Left lung (tissue), 10 donors: Measurements from ENCODE around the gene CENPQ. TPM values are rescaled to one million over a fixed set of nuclear protein-coding genes. Genes with fewer than 3 reads are reported as not detected.
A peak's percentile ranks its signal among the peaks of the same experiment; 100 is the strongest.

ENCODE experiments used
- ATAC-seq: fragments of 200-7000 bp; cut with Tn5 transposase; one replicate; pipeline ENCODE4 v1.9.1; 2020; ENCODE audit warnings: moderate library complexity
- DNase-seq, 4 donors: peaks; one replicate each; pipeline ENCODE4 v3.0.0-alpha.2; 2013 to 2020
- H3K27ac ChIP-seq, 2 donors: fragments of 200-600 bp; sonication (generic) in 1 of 2; one replicate each; pipeline versions ENCODE4 v1.5.0 to v1.8.0; 2020 to 2021
- H3K27me3 ChIP-seq, 2 donors: fragments of 200-600 bp; sonication (generic) in 1 of 2; one replicate each; pipeline versions ENCODE4 v1.5.0 to v1.8.0; 2020 to 2021
- H3K36me3 ChIP-seq, 2 donors: fragments of 200-600 bp; sonication (generic) in 1 of 2; one replicate each; pipeline versions ENCODE4 v1.5.0 to v1.8.0; 2020 to 2021
- H3K4me1 ChIP-seq, 2 donors: fragments of 200-600 bp; one replicate each; pipeline ENCODE4 v1.8.0; 2021
- H3K4me3 ChIP-seq, 2 donors: fragments of 200-600 bp; sonication (generic) in 1 of 2; one replicate each; pipeline versions ENCODE4 v1.5.0 to v1.8.0; 2020 to 2021; ENCODE audit warnings: mild to moderate bottlenecking in 1 of 2
- H3K9me3 ChIP-seq, 2 donors: fragments of 200-600 bp; sonication (generic) in 1 of 2; one replicate each; pipeline versions ENCODE4 v1.5.0 to v1.8.0; 2020 to 2021
- CTCF ChIP-seq, 2 donors: fragments of 200-600 bp; sonication (generic) in 1 of 2; IDR thresholded peaks; one replicate each; pipeline versions ENCODE4 v1.5.0 to v1.8.0; 2021; ENCODE audit warnings: antibody characterized with exemption in 2 of 2
- intact Hi-C, 2 donors: fragments of 100-400 bp; cut with DNase I; formaldehyde crosslinking; loops; one replicate each; pipeline versions ENCODE4 v1.11.2 to v1.14.2; 2022
- polyA plus RNA-seq, 6 donors: library from polyadenylated mRNA; unstranded; fragments of 120-200 nt; gene quantifications; one replicate each; pipeline ENCODE4 v1.2.1, GENCODE V29; 2013; ENCODE audit not compliant: insufficient read length in 6 of 6
- total RNA-seq, 2 donors: library from RNA; stranded (reverse); fragmentation: NEBNext Ultra II Directional; extraction: Animal tissue kit (Norgen Biotek cat#: 25700); gene quantifications; one replicate each; pipeline ENCODE4 v1.2.1, GENCODE V29; 2021
- donor health status: DM: no; HTN: yes; CAD: no.
- donor health status: DM: no; HTN: no; CAD: no.

The CENPQ gene
- total and polyA plus RNA-seq, 8 donors, result 3.8 to 18.3 (median 11.5) TPM

- TF ChIP-seq CTCF (IDR thresholded peaks at IDR 0.05), result no peak
- ATAC-seq, result no peak
- H3K4me1 ChIP-seq, result no peaks in the 10 kb centered on the region
- no peak overlapping the region for H3K4me3 ChIP-seq
- DNase-seq, result no peak
- peaks cover 4 to 45% of the 10 kb centered on the region in 2 donors for H3K36me3 ChIP-seq
- H3K27me3 ChIP-seq, result no peaks in the 10 kb centered on the region
- intact Hi-C loops, result no loop called here
- H3K27ac ChIP-seq, result no peak overlapping the region
- H3K9me3 ChIP-seq, result no peaks in the 10 kb centered on the region
Observed at GRCh38 chr6:49430187-49430586, 33.0 kb upstream of the CENPQ start.

DNA sequence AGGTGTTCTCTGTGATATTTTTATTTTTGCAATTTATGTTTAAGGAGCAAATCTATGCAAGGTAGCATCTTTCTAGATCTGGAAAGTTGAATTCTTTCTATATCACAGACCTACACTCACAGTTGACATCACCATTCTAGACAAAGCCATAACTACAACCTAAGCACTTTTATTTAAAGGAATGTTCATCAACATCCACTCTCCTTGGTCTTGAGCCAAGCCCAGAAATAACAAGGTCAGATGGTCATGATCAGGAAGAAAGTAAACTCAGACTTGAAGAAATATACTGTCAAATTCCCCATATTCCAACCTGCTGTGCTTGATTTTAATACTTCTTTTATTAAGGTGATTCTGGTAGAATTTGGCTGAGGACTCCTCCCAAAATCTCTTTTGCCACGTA is 32.3 kb upstream of the CENPQ start:
- intact Hi-C loops, result no loop called here
- no peak for TF ChIP-seq CTCF (IDR thresholded peaks at IDR 0.05)
- DNase-seq (no peak), ATAC-seq (no peak)
- Histone ChIP-seq H3K27ac (no peak overlapping the region), H3K36me3 (peaks cover 4 to 51% of the 10 kb centered on the region in 2 donors), H3K4me1 (no peaks in the 10 kb centered on the region), H3K27me3 (no peaks in the 10 kb centered on the region), H3K9me3 (no peaks in the 10 kb centered on the region), H3K4me3 (no peak overlapping the region)

- Histone ChIP-seq H3K9me3 (no peaks in the 10 kb centered on the region), H3K4me1 (no peaks in the 10 kb centered on the region), H3K27ac (no peak overlapping the region), H3K4me3 (no peak overlapping the region), H3K27me3 (no peaks in the 10 kb centered on the region), H3K36me3 (peaks cover 0 to 79% of the 10 kb centered on the region in 2 donors)
- no peak for ATAC-seq
- no peak for DNase-seq
- intact Hi-C loops, result no loop called here
- peak in 1 of 2 donors; percentile 13 for TF ChIP-seq CTCF (IDR thresholded peaks at IDR 0.05)
Observed at GRCh38 chr6:49453221-49453620, 9.9 kb upstream of the CENPQ start.

DNA sequence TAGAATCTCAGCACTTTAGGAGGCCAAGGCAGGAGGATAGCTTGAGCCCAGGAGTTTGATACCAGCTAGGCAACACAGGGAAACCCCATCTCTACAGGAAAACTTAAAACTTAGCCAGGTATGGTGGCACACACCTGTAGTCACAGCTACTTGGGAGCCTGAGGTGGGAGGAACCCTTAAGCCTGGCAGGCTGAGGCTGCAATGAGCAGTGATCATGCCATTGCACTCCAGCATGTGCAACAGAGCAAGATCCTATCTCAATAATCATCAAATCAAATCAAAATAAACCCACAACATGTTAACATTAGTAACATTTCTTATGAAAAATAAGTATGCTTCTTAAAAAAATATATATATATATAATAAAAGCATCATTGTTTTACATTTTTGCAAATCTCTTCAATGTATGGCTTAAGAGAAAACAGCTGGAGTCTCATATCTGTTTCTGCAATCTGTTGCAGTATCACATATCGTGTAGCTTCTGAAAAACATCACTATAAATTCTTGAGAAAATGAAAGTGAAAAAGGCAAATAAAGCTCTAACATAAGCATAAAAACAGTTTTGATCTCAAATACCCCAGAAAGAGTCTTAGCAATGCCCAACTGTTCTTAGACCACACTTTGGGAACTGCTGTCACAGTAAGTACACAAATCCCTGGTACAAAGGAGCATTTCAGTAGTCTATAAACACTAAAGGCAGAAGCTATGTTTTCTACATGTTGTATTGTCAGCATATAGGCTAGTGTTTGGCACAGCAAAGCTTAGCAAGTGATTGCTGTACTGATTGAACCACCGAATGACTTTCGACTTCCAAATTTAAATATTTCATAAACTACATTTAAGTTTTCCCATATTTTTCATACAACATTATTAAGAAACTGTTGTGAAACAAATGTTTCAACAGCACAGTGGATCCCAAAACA is 8.1 kb upstream of the CENPQ start:
- intact Hi-C loops, result no loop called here
- no peak overlapping the region for H3K27ac ChIP-seq
- TF ChIP-seq CTCF (IDR thresholded peaks at IDR 0.05), result no peak
- no peak for ATAC-seq
- H3K4me3 ChIP-seq, result no peak overlapping the region
- H3K4me1 ChIP-seq, result peaks cover 0 to 11% of the 10 kb centered on the region in 2 donors
- H3K9me3 ChIP-seq, result no peaks in the 10 kb centered on the region
- H3K27me3 ChIP-seq, result no peaks in the 10 kb centered on the region
- H3K36me3 ChIP-seq, result peaks cover 0 to 69% of the 10 kb centered on the region in 2 donors
- no peak for DNase-seq

DNA sequence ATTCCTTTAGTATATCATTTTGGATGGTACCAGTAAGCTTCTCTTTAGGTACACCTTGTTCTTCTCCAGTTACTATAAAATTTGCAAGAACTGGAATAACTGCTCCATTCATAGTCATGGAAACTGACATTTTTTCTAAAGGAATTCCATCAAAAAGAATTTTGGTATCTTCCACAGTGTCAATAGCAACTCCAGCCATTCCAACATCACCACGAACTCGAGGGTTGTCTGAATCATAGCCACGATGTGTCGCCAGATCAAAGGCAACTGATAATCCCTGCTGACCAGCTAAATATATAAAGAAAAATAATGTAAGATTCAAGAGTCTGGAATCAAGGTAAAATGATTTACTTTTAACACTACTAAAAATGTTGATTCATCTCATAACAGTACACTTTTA is 5.4 kb upstream of the CENPQ start:
- no peak for ATAC-seq
- intact Hi-C loops, result no loop called here
- Histone ChIP-seq H3K4me3 (no peak overlapping the region), H3K4me1 (peaks cover 0 to 32% of the 10 kb centered on the region in 2 donors), H3K27me3 (no peaks in the 10 kb centered on the region), H3K9me3 (no peaks in the 10 kb centered on the region), H3K27ac (no peak overlapping the region), H3K36me3 (peaks cover 0 to 45% of the 10 kb centered on the region in 2 donors)
- no peak for TF ChIP-seq CTCF (IDR thresholded peaks at IDR 0.05)
- DNase-seq, result no peak
